HEK293 (cell line): ENCODE data around the gene FRAT2.

Source experiments
- CTCF ChIP-seq: fragments of 450-650 bp; formaldehyde crosslinking; IDR thresholded peaks from 2 replicates; pipeline ENCODE4 v1.5.1; 2016; ENCODE audit warnings: missing biosample characterization, missing genetic modification characterization
- KLF8 ChIP-seq: fragments of 450-650 bp; formaldehyde crosslinking; IDR thresholded peaks from 2 replicates; pipeline ENCODE4 v1.5.1; 2016; ENCODE audit warnings: missing biosample characterization, missing genetic modification characterization
- MZF1 ChIP-seq: fragments of 450-650 bp; formaldehyde crosslinking; IDR thresholded peaks from 2 replicates; pipeline ENCODE4 v1.5.1; 2017; ENCODE audit warnings: missing biosample characterization, missing genetic modification characterization, borderline replicate concordance
- SALL2 ChIP-seq: fragments of 450-650 bp; formaldehyde crosslinking; IDR thresholded peaks from 2 replicates; pipeline ENCODE4 v1.5.0; 2017; ENCODE audit warnings: missing biosample characterization, mild to moderate bottlenecking, missing genetic modification characterization, borderline replicate concordance
- SCRT1 ChIP-seq: fragments of 450-650 bp; formaldehyde crosslinking; IDR thresholded peaks from 2 replicates; pipeline ENCODE4 v1.5.1; 2016; ENCODE audit warnings: missing biosample characterization, missing genetic modification characterization, borderline replicate concordance
- ZBTB44 ChIP-seq: fragments of 450-650 bp; IDR thresholded peaks from 2 replicates; pipeline ENCODE4 v1.5.1; 2018; ENCODE audit warnings: missing biosample characterization, mild to moderate bottlenecking, missing genetic modification characterization
- ZFHX2 ChIP-seq: fragments of 450-650 bp; formaldehyde crosslinking; conservative IDR thresholded peaks from 2 replicates; pipeline ENCODE4 v1.5.1; 2016; ENCODE audit warnings: missing biosample characterization, missing genetic modification characterization
- ZNF121 ChIP-seq: fragments of 450-650 bp; formaldehyde crosslinking; IDR thresholded peaks from 2 replicates; pipeline ENCODE4 v1.5.1; 2016; ENCODE audit warnings: missing biosample characterization, missing genetic modification characterization
- ZNF184 ChIP-seq: fragments of 450-650 bp; IDR thresholded peaks from 2 replicates; pipeline ENCODE4 v1.5.1; 2018; ENCODE audit warnings: missing biosample characterization, mild to moderate bottlenecking, missing genetic modification characterization
- ZNF2 ChIP-seq: fragments of 450-650 bp; formaldehyde crosslinking; IDR thresholded peaks from 2 replicates; pipeline ENCODE4 v1.5.1; 2016; ENCODE audit warnings: missing biosample characterization, missing genetic modification characterization
- ZNF202 ChIP-seq: fragments of 450-650 bp; formaldehyde crosslinking; IDR thresholded peaks from 2 replicates; pipeline ENCODE4 v1.5.1; 2016; ENCODE audit warnings: missing biosample characterization, missing genetic modification characterization, borderline replicate concordance
- ZNF223 ChIP-seq: fragments of 450-650 bp; formaldehyde crosslinking; IDR thresholded peaks from 2 replicates; pipeline ENCODE4 v1.5.1; 2016; ENCODE audit warnings: missing biosample characterization, missing genetic modification characterization
- ZNF266 ChIP-seq: fragments of 450-650 bp; formaldehyde crosslinking; IDR thresholded peaks from 2 replicates; pipeline ENCODE4 v1.5.1; 2016; ENCODE audit warnings: missing biosample characterization, missing genetic modification characterization, low read depth
- ZNF341 ChIP-seq: fragments of 450-650 bp; formaldehyde crosslinking; IDR thresholded peaks from 2 replicates; pipeline ENCODE4; 2016; ENCODE audit warnings: low read depth, missing biosample characterization, missing genetic modification characterization
- ZNF600 ChIP-seq: fragments of 450-650 bp; formaldehyde crosslinking; IDR thresholded peaks from 2 replicates; pipeline ENCODE4 v1.5.1; 2016; ENCODE audit warnings: missing biosample characterization, missing genetic modification characterization
- ZNF623 ChIP-seq: fragments of 450-650 bp; formaldehyde crosslinking; IDR thresholded peaks from 2 replicates; pipeline ENCODE4 v1.5.1; 2016; ENCODE audit warnings: missing biosample characterization, missing genetic modification characterization
- ZNF629 ChIP-seq: fragments of 450-650 bp; formaldehyde crosslinking; IDR thresholded peaks from 2 replicates; pipeline ENCODE4 v1.5.1; 2017; ENCODE audit warnings: missing biosample characterization, missing genetic modification characterization
- TF ChIP-seq, protein P1 (sequence below): fragments of 450-650 bp; formaldehyde crosslinking; IDR thresholded peaks from 2 replicates; pipeline ENCODE4 v1.5.1; 2016; ENCODE audit warnings: missing biosample characterization, missing genetic modification characterization, low read depth
- TF ChIP-seq, protein P2 (sequence below): fragments of 450-650 bp; formaldehyde crosslinking; IDR thresholded peaks from 2 replicates; pipeline ENCODE4 v1.5.1; 2016; ENCODE audit warnings: missing biosample characterization, missing genetic modification characterization
- TF ChIP-seq, protein P3 (sequence below): fragments of 450-650 bp; formaldehyde crosslinking; IDR thresholded peaks from 2 replicates; pipeline ENCODE4 v1.5.1; 2016; ENCODE audit warnings: missing biosample characterization, missing genetic modification characterization
- TF ChIP-seq, protein P4 (sequence below): fragments of 450-650 bp; formaldehyde crosslinking; optimal IDR thresholded peaks from 2 replicates; pipeline ENCODE3; 2016; ENCODE audit warnings: missing biosample characterization, mild to moderate bottlenecking, missing genetic modification characterization
- TF ChIP-seq, protein P5 (sequence below): fragments of 450-650 bp; formaldehyde crosslinking; IDR thresholded peaks from 2 replicates; pipeline ENCODE4 v1.5.0; 2017; ENCODE audit warnings: missing biosample characterization, missing genetic modification characterization, borderline replicate concordance

The FRAT2 gene

DNA sequence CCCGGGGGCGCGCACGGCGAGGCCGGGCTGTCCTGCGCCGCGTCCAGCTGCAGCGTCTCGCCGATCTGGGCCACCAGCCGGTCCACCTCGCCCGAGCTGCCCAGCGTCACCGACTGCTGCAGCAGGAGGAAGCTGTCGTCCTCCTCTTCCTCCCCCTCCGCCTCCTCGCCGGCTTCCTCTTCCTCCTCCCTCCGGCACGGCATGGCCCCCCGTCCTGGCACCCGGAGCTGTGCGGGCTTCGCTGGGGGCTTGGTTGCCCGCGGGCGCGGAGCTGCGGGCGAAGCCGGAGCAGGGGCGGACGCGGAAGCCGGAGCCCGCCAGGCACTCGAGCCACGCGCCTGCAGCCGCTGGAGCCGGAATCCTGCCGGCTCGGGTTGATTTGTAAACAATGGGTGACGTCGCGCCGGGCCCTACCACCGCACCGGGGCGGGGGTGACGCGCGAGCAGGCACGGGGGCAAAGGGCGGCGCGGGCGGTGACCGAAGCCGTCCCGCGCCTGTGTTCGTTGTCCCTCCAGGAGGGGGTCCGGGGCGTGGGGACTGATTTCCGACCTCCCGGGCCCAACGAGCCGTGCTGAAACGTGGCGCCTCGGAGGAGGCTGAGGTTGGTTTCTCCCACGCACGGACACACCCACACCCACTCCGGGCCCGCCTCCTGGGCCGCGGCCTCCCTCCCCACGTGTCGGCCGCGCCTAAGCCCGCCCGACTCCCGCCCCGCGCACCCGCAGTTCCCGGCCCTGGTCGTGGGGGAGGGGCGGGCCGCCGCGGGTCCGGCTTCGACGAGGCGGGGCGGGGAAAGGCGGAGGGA is at the start of gene FRAT2 (continued):
- no peak for TF ChIP-seq ZBTB44 (tag by site-specific recombination)
- peak; percentile 93 for TF ChIP-seq ZNF629 (tag by site-specific recombination)
- TF ChIP-seq CTCF = no peak
- TF ChIP-seq ZNF266 (tag by site-specific recombination) = no peak
- TF ChIP-seq ZNF600 (tag by site-specific recombination) = peak; percentile 68; the same call in 1 of the 2 replicates
- TF ChIP-seq ZNF184 = no peak
- TF ChIP-seq SCRT1 (tag by site-specific recombination) = no peak
- peak; percentile 86 for TF ChIP-seq ZNF2 (tag by site-specific recombination)
- TF ChIP-seq, protein P1, sequence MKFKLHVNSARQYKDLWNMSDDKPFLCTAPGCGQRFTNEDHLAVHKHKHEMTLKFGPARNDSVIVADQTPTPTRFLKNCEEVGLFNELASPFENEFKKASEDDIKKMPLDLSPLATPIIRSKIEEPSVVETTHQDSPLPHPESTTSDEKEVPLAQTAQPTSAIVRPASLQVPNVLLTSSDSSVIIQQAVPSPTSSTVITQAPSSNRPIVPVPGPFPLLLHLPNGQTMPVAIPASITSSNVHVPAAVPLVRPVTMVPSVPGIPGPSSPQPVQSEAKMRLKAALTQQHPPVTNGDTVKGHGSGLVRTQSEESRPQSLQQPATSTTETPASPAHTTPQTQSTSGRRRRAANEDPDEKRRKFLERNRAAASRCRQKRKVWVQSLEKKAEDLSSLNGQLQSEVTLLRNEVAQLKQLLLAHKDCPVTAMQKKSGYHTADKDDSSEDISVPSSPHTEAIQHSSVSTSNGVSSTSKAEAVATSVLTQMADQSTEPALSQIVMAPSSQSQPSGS (tag by site-specific recombination) = peak; percentile 92
- TF ChIP-seq ZNF202 (tag by site-specific recombination) = no peak
- TF ChIP-seq, protein P2, sequence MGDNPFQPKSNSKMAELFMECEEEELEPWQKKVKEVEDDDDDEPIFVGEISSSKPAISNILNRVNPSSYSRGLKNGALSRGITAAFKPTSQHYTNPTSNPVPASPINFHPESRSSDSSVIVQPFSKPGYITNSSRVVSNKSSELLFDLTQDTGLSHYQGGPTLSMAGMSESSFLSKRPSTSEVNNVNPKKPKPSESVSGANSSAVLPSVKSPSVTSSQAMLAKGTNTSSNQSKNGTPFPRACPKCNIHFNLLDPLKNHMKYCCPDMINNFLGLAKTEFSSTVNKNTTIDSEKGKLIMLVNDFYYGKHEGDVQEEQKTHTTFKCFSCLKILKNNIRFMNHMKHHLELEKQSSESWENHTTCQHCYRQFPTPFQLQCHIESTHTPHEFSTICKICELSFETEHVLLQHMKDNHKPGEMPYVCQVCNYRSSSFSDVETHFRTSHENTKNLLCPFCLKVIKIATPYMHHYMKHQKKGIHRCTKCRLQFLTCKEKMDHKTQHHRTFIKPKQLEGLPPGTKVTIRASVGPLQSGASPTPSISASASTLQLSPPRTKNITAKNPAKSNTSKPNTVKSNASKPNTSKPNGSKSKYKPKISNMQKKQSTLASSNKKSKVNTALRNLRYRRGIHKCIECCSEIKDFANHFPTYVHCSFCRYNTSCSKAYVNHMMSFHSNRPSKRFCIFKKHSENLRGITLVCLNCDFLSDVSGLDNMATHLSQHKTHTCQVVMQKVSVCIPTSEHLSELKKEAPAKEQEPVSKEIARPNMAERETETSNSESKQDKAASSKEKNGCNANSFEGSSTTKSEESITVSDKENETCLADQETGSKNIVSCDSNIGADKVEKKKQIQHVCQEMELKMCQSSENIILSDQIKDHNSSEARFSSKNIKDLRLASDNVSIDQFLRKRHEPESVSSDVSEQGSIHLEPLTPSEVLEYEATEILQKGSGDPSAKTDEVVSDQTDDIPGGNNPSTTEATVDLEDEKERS (tag by site-specific recombination) = no peak
- peak; percentile 100 for TF ChIP-seq KLF8 (tag by site-specific recombination)
- TF ChIP-seq SALL2 = no peak
- peak; percentile 99 for TF ChIP-seq ZFHX2 (tag by site-specific recombination)
- TF ChIP-seq ZNF341 (tag by site-specific recombination) = no peak
- TF ChIP-seq, protein P3, sequence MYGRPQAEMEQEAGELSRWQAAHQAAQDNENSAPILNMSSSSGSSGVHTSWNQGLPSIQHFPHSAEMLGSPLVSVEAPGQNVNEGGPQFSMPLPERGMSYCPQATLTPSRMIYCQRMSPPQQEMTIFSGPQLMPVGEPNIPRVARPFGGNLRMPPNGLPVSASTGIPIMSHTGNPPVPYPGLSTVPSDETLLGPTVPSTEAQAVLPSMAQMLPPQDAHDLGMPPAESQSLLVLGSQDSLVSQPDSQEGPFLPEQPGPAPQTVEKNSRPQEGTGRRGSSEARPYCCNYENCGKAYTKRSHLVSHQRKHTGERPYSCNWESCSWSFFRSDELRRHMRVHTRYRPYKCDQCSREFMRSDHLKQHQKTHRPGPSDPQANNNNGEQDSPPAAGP = peak; percentile 99
- no peak for TF ChIP-seq ZNF223 (tag by site-specific recombination)
- no peak for TF ChIP-seq MZF1
- TF ChIP-seq, protein P4, sequence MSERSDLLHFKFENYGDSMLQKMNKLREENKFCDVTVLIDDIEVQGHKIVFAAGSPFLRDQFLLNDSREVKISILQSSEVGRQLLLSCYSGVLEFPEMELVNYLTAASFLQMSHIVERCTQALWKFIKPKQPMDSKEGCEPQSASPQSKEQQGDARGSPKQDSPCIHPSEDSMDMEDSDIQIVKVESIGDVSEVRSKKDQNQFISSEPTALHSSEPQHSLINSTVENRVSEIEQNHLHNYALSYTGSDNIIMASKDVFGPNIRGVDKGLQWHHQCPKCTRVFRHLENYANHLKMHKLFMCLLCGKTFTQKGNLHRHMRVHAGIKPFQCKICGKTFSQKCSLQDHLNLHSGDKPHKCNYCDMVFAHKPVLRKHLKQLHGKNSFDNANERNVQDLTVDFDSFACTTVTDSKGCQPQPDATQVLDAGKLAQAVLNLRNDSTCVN (tag by site-specific recombination) = peak; percentile 94
- TF ChIP-seq ZNF623 (tag by site-specific recombination) = no peak
- TF ChIP-seq, protein P5, sequence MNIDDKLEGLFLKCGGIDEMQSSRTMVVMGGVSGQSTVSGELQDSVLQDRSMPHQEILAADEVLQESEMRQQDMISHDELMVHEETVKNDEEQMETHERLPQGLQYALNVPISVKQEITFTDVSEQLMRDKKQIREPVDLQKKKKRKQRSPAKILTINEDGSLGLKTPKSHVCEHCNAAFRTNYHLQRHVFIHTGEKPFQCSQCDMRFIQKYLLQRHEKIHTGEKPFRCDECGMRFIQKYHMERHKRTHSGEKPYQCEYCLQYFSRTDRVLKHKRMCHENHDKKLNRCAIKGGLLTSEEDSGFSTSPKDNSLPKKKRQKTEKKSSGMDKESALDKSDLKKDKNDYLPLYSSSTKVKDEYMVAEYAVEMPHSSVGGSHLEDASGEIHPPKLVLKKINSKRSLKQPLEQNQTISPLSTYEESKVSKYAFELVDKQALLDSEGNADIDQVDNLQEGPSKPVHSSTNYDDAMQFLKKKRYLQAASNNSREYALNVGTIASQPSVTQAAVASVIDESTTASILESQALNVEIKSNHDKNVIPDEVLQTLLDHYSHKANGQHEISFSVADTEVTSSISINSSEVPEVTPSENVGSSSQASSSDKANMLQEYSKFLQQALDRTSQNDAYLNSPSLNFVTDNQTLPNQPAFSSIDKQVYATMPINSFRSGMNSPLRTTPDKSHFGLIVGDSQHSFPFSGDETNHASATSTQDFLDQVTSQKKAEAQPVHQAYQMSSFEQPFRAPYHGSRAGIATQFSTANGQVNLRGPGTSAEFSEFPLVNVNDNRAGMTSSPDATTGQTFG = no peak
- TF ChIP-seq ZNF121 (tag by site-specific recombination) = no peak
